Posterior vena cava (tissue), 2 donors: ENCODE results near the gene SUFU. TPM values are rescaled to one million over a fixed set of nuclear protein-coding genes. Genes with fewer than 3 reads are reported as not detected.

Experiments
- DNase-seq: peaks from one replicate; pipeline ENCODE4 v3.0.0-alpha.2; 2020; ENCODE audit warnings: low spot score
- intact Hi-C, 2 donors: fragments of 100-400 bp; cut with DNase I; formaldehyde crosslinking; loops; one replicate each; pipeline versions ENCODE4 v1.14.1 to v1.14.2; 2022 to 2023
- total RNA-seq, 2 donors: library from RNA; stranded (reverse); fragmentation: NEBNext Ultra II Directional; extraction: Animal tissue kit (Norgen Biotek cat#: 25700); gene quantifications; one replicate each; pipeline ENCODE4 v1.2.1, GENCODE V29; 2021
- donor health status: DM: yes; HTN: yes; CAD: no.
- donor health status: DM: yes; HTN: yes; CAD: no.

The SUFU gene
- total RNA-seq, 2 donors from 2014 or later, result 10.4 to 11.3 TPM

DNA sequence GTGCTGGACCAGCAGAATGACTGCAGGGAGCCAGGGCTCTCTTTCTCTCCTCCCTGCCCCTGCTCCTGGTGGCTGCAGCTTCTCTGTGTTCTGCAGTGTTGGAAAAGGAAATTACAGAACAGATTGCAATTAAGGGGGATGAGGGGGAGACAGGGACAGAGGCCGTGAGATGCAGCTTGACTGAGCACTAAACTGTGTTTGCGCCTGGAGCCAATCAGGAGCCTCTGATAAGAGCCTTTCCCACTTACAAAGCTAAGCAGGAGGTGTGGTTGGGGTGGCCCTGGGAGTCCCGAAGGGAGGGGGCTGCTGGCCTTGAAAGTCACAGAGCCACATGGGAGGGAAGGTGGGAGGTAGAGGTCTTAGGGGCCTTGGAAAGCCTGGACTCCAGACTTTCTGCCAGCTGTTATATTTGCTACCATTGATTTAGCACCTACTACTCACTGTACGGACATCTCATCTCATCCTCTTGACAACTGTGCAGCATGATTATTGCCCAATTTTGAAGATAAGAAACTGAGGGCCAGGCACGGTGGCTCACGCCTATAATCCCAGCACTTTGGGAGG is 167.2 kb downstream of the SUFU start:
- intact Hi-C loops, result no loop called here
- no peak for DNase-seq

DNA sequence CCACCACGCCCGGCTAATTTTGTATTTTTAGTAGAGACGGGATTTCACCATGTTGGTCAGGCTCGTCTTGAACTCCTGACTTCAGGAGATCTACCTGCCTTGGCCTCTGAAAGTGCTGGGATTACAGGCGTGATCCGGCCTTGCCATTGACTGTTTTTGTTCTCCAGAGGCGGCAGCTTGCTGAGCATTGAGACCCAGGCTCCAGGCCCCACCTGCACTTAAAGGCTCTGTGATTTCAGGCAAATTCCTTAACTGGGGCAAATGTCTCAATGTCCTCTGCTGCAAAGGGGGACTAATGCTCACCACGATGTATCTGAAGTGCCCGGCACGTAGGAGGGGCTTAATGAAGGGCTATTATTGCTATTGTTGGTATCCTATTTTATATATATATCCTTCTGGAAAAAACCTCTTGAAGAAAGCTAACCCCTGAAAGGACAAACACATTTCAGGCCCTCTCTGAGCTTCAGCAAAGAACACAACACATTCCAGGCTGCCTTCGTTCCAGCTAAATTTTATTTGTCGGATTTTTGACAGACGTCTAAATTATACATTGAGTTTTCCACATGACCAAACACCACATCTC is 169.6 kb downstream of the SUFU start:
- no peak for DNase-seq

DNA sequence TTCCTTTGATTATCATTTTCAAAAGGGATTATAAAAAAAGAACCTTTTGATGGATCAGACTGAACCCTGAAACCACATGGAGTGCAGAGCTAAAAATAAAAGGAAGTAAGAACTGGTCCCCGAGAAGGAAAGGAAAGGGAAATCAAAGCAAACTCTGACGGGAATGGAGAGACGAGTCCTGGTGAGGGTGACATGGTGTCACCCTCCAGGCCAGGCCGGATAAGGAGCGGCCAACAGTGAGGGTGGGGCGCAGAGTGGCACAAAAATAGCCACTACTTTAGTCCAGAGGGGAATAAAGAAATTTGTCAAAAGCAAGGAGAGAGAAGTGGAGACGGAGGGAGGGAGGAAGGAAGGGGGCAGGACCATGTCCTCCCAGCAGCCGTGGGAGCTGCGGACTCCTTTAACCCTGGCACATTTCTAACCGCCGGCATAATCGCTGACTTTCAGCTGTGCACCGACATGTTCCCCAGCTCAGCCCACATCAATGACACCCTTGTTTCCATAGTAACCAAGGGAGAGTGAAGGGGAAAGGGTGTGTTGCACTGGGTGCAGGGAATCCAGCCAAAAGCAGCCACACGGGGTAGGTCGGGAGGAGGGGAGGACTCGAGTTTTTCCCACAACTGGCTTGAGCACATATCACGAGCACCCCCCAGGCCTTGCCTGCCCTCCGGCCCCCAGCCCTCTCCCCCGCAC is 170.2 kb downstream of the SUFU start:
- peak; percentile 87 for DNase-seq
- intact Hi-C loops, result no loop called here

More for the DNA sequence above, 169.6 kb downstream of the SUFU start:
- intact Hi-C loops, result no loop called here

DNA sequence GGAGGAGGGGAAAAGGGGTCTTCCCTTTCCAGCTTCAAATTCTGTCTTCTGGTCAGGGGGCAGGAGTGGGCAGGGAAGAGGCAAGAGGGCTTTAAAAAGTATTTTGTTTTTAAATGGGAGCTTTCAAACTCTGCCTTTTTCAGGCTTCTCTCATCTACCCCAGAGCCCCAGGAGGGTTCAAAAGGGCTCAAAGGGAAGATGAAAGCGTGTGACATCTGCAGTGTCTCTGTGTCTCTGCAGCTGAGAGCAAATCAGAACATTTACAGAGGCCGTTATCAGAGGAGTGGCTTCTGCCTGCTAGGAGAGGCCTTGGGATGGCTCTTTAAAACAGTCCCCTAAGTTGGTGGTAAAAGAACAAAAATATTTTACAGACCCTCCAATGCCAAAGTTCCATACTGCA is 170.8 kb downstream of the SUFU start:
- intact Hi-C loops, result no loop called here

DNA sequence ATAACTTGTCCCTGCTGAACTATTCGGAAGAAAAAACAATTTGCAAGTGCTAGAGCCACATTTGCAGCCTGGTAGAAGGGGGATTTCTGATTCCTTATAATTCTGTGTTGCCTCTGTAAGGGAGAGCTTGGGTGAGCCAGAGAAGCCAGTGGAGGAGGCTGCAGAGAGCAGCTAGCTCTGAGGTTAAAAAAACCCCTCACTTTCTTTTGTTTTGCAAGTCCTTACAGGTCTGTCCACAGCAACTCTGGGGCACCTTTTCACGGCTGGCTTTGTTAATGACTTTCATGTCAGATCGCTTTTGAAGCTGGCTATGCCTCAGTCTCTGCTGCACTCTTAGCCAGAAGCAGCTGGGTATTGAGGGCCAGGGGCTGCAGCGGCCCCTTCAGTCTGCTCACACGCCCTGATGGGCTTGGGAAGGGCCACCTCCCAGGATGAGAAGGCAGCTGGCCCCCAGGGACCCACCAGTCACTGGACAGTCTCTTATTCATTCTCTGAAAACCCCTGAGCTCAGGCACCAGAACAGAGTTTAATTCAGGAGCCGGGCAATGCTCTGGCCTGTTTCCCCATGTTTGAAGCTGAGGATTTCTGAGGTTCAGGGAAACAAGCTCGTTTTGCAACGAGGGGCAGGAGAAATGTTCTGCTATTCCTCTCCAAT is 171.4 kb downstream of the SUFU start:
- no peak for DNase-seq

More for the DNA sequence above, 170.8 kb downstream of the SUFU start:
- DNase-seq, result no peak

DNA sequence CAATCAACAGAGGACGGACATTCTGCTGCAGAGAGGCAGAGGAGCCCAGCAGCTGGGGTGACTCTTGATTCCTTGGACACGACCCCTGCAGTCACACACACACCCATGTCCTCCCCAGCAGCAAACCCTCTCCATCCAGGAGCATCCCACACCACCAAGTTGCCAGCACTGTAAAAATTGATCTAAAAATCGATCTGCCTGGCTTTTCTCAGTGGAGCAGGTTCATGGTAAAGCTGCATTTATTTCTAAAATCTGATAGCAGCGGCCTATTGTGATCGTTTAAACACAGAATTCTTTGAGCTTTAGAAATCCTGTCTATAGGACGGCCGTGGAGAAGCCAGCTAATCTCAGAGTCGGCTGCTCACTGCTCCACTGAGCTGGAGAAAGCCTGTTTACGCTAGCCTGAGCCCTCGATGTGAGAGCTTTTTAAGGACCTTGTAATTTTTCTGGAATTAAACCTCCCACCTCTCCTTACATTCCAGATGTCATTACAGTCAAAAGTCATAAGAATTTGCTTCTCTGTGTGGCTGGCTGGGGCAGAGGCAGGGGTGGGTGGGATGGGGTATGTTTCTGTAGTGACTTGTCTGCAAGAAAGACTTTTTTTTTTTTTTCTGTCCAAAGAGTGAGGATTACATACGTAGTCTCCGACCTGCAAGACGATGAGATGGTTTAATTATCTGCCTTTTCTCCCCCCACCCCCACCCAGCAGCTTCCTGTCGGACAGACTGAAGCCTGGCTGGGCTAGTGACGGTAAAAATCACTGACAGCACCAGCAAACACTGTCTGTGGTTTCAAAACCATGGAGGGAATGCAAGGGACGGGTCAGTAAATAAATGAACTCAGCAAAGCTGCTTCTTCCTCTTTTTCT is 172.1 kb downstream of the SUFU start:
- DNase-seq, result no peak
- intact Hi-C loops, result no loop called here

More for the DNA sequence above, 171.4 kb downstream of the SUFU start:
- intact Hi-C loops, result no loop called here

DNA sequence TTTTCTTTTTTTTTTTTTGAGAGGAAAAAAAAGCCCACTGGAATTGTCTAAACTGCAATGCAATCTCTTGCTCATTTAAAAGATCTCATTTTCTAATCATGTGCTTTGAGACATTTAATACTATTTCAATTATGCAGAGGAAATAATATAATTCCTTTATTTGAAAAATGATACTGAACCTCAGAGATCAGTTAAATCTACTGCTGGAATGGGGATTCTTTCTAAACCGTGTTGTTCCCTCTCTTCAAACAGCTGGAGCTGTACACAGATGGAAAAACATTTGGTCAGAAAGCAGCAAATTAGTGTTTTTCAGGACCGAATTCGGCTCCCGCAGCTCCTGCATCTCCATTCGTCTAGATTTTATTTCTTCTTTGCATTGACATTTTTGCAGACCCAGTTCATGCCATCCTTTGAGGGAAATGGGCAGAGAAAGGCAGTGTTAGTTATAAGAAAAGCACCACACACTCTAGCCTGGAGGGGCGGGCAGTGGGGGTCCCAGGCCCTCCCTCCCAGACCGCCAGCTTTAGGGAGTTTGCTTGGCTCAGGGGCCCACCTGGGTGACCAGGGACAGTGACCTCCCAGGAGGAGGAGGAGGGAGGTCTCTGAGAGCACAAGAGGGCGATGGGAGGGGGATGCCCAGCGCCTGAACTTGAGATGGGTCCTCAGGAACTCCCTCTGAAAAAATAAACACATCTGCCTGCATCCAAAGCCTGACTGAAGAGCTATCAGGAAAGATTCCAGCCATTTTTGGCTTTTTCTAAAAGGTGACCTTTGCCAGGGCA is 173.0 kb downstream of the SUFU start:
- intact Hi-C loops, result no loop called here
- no peak for DNase-seq

DNA sequence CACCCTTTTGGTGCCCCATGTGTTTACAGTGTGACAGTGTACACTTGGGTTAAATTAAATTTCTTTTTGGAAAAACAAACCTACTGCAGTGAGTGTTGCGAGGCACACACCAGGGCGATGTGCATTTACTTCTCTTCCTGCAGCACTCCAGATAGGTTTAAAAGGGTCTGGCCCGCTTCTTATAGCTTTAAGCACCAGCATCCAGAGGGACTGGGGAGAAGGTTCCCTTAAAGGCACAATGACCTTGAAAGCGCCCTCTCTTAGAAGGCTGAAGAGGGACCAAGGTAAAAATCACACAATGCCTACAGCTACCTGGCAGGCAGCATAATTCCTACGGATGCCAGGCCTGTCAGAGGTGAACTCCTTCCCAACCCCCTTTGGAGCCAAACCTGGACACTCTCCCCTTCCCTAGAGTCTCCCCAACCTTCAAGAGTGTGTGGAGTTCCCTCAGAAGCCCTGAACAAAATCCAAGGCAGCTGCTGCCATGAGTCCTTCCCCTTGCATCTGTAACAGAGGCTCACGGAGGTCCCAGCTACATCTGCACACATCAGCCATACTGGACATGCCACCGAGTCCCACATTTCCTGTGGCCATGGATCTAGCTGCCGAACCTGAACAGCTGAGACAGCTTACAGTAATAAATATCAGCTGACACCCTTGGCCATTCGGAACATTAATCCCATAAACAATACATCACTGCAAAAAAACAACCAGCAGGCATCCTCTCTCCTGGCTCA is 173.7 kb downstream of the SUFU start:
- intact Hi-C loops, result no loop called here
- no peak for DNase-seq

DNA sequence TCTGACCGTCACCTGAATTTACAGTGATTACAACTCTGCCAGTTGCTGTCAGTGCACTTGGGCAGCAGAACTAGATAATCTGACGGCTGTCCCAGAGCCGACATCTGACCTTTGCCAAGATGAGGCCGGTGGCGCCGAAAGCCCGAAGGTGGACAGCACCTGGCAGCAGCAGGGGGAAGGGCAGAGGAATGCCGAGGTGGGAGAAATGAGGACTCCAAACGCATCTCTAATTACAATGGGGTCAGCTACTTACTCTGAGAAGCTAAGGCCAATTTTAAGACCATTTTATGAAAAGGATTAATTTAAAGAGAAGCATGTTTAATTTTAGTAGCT is 174.3 kb downstream of the SUFU start:
- DNase-seq, result no peak
- intact Hi-C loops, result no loop called here

DNA sequence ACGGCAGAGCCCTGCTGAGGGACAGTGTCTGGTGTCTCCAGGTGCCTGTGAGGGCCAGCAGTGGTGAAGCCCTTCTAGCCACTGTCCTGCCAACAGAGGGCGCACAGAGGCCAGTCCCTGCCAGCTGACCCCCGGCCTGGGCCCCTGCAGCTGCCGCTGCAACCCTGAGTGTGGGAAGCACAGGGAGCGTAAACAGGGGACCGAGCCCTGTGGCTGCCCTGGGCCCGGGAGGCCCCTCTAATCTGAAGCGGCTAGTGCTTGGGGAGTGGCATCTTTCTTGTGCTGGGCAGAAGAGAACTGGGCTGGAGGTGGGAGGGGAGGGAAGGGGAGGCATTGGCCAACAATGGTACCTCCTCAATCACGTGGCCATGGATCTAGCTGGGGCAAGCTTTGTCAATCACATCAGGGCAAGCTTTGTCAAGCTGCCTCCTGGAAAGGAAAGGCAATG is 175.1 kb downstream of the SUFU start:
- DNase-seq, result peak; percentile 86
- intact Hi-C loops, result no loop called here

DNA sequence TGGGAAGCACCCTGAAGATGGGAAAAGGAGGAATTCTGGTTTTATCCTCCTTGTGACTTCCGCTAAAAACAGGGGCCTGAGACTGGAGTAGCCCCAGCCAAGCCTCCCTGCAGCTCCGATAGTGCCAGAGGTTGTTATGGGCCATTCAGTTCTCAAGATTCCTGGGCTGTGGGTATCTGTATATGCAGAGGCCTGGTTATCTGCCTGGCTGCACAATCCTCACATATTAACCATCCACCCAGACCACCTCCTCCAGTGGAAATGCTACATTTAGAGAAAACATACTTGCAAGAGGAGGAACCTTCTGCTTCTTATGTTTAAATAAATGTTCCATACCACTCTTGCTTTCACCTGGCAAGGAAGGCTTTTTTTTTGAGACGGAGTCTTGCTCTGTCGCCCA is 175.8 kb downstream of the SUFU start:
- DNase-seq, result no peak
- intact Hi-C loops, result no loop called here

DNA sequence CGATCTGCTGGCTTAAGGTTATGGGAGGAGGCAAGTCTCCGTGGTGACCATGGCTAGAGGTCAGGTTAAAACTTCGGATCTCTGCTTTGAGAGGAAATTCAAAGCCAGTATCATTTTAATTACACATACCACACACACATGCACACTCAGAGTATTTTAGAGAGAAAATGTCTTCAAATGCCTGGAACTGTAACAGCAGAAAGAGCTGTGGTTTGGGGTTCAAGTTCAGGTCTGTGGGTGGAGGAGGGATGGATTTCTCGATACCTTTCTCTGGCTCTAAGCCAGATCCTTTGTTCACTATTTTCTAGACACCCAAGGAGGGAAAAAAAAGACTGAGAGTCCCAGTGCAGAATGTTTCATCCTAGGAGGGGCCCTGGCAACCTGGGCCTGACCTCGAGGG is 177.9 kb downstream of the SUFU start:
- no peak for DNase-seq
- intact Hi-C loops, result no loop called here

DNA sequence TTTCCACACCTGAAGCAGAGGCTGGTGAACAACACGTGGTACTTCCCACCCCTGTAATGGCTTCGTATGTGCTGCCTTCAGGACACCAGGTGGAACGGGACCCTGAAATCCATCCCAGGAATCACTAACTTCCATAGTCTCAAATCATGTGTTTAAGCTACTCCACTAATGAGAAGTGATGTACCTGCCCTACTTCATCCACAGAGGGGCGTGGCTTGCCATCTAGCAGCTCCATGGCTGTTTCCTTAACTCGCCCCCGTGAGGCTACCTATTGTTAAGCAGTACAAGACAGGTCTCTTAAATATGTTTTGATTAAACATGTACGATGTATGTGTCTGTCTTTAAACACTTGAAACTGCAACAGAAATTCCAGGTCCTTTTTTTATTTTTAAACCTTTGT is 178.6 kb downstream of the SUFU start:
- DNase-seq, result no peak
- intact Hi-C loops, result no loop called here

DNA sequence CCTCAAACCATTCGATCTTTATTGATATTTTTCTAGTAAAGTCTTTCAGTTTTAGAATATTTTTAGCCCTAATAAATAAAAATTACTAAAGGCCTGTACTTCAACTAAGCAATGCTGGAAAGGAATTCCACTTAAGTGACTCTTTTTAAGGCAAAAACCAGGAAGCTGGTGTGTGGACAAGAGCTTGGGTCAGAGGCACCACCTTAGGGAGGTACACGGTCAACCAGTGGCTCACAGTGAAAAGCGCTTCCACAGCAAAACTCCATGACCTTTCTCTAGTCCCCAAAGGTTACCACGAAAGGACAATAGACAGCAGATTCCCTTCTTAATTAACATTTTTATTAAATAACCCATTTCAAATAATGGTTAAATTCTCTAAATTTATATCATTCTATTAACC is 179.2 kb downstream of the SUFU start:
- DNase-seq, result no peak
- intact Hi-C loops, result no loop called here
